Kidney (tissue), 14 donors: ENCODE measurements around the gene ASMTL. TPM values are rescaled to one million over a fixed set of nuclear protein-coding genes. Genes with fewer than 3 reads are reported as not detected.

Experiments used
- DNase-seq, 5 donors: peaks; one replicate each; pipeline ENCODE4 v3.0.0-alpha.2; 2013 to 2020
- FAIRE-seq: peaks from 2 replicates; lab custom pipeline; 2012; peaks lifted over from hg19 to GRCh38; lab: Jason Lieb, UNC
- H3K27ac ChIP-seq, 2 donors: one replicate each; pipeline ENCODE4 v1.7.0; 2013; ENCODE audit warnings: low read depth in 2 of 2, low read length in 2 of 2, inconsistent platforms in 1 of 2
- H3K27me3 ChIP-seq: one replicate; pipeline ENCODE4 v1.7.1; 2013; ENCODE audit warnings: low read length, inconsistent platforms; ENCODE audit not compliant: control insufficient read depth, insufficient read depth
- H3K36me3 ChIP-seq, 3 donors: one replicate each; pipeline versions ENCODE4 v1.7.0 to v1.7.1; 2013; ENCODE audit warnings: low read length in 3 of 3, control low read depth in 1 of 3, inconsistent platforms in 1 of 3; ENCODE audit not compliant: insufficient read depth in 3 of 3, control insufficient read depth in 2 of 3
- H3K4me1 ChIP-seq, 3 donors: one replicate each; pipeline versions ENCODE4 v1.7.0 to v1.7.1; 2013; ENCODE audit warnings: low read length in 3 of 3, inconsistent platforms in 1 of 3, low read depth in 1 of 3; ENCODE audit not compliant: control insufficient read depth in 2 of 3, insufficient read depth in 2 of 3
- H3K4me3 ChIP-seq, 3 donors: one replicate each; pipeline versions ENCODE4 v1.7.0 to v1.8.1; 2013; ENCODE audit warnings: low read length in 3 of 3, control low read depth in 1 of 3, inconsistent platforms in 1 of 3
- H3K9ac ChIP-seq, 3 donors: one replicate each; pipeline versions ENCODE4 v1.7.0 to v1.7.1; 2013; ENCODE audit warnings: low read length in 3 of 3, control low read depth in 1 of 3, inconsistent platforms in 1 of 3
- H3K9me3 ChIP-seq, 3 donors: one replicate each; pipeline versions ENCODE4 v1.7.0 to v1.7.1; 2013; ENCODE audit warnings: low read length in 3 of 3, control low read depth in 1 of 3, inconsistent platforms in 1 of 3; ENCODE audit not compliant: control insufficient read depth in 2 of 3, insufficient read depth in 1 of 3
- CTCF ChIP-seq: IDR thresholded peaks from 3 replicates; pipeline ENCODE4 v1.5.1; 2012; ENCODE audit warnings: mild to moderate bottlenecking, moderate library complexity, borderline replicate concordance; ENCODE audit not compliant: insufficient read depth; ENCODE audit errors: extremely low read depth
- intact Hi-C: fragments of 100-400 bp; cut with DNase I; formaldehyde crosslinking; loops from one replicate; pipeline ENCODE4 v1.11.1; 2022
- polyA plus RNA-seq: library from polyadenylated mRNA; stranded (reverse); fragments of 350-450 nt; fragmentation: Illumina TruSeq; extraction: RNeasy Lipid Tissue Mini Kit (QIAGEN cat#74804); gene quantifications from one replicate; pipeline ENCODE4 v1.2.3, GENCODE V29; 2014; ENCODE audit warnings: low read depth, low replicate concordance; ENCODE audit not compliant: insufficient read depth
- total RNA-seq: library from RNA; stranded (reverse); fragmentation: NEBNext Ultra II Directional; extraction: Animal tissue kit (Norgen Biotek cat#: 25700); gene quantifications from one replicate; pipeline ENCODE4 v1.2.1, GENCODE V29; 2021
- donor health status: control.
- donor health status: control.
- donor health status: control.
- donor health status: control.
- donor health status: control.
- donor health status: DM: yes; HTN: yes; CAD: no.
- donor health status: Normal renal cell carcinoma (clear cell type).

Gene ASMTL
- total and polyA plus RNA-seq, 2 donors from 2014 or later: 29.9 to 33.3 TPM

GRCh38 chrX:1397001-1397400 is 55.7 kb downstream of the ASMTL start:
- intact Hi-C loops: loop anchor here (10.0 kb wide), 1 partner anchor 48 kb away; no protein-coding TSS in a partner anchor
- H3K9ac ChIP-seq: no peak overlapping the region
- H3K4me3 ChIP-seq: no peak overlapping the region
- no peaks in the 10 kb centered on the region for H3K9me3 ChIP-seq
- no peak for TF ChIP-seq CTCF
- FAIRE-seq: no peak
- peaks cover 0 to 3% (median 2%) of the 10 kb centered on the region in 3 donors for H3K36me3 ChIP-seq
- peak in 2 of 5 donors; percentile 44 to 55 for DNase-seq
- H3K27ac ChIP-seq: no peak overlapping the region
- H3K27me3 ChIP-seq: no peaks in the 10 kb centered on the region
- H3K4me1 ChIP-seq: no peaks in the 10 kb centered on the region

GRCh38 chrX:1395646-1396216 is 57.0 kb downstream of the ASMTL start:
- H3K9me3 ChIP-seq: no peaks in the 10 kb centered on the region
- no peak for FAIRE-seq

GRCh38 chrX:1394731-1395501 is 57.8 kb downstream of the ASMTL start:
- no peak overlapping the region for H3K9ac ChIP-seq
- peaks cover 0 to 6% (median 4%) of the 10 kb centered on the region in 3 donors for H3K4me1 ChIP-seq
- TF ChIP-seq CTCF: no peak
- H3K27ac ChIP-seq: peak overlapping the region; percentile 58 to 89
- H3K27me3 ChIP-seq: no peaks in the 10 kb centered on the region
- H3K4me3 ChIP-seq: peak overlapping the region in 1 of 3 donors; percentile 26
- intact Hi-C loops: loop anchor here (10.0 kb wide), 1 partner anchor 50 kb away; no protein-coding TSS in a partner anchor
- peak in 4 of 5 donors; percentile 44 to 82 (median 60) for DNase-seq
- H3K36me3 ChIP-seq: peaks cover 0 to 8% (median 0%) of the 10 kb centered on the region in 3 donors
- H3K9me3 ChIP-seq: no peaks in the 10 kb centered on the region
- FAIRE-seq: no peak

More at GRCh38 chrX:1395646-1396216, 57.0 kb downstream of the ASMTL start:
- Histone ChIP-seq H3K4me1 (peaks cover 0 to 3% (median 1%) of the 10 kb centered on the region in 3 donors), H3K27ac (no peak overlapping the region), H3K4me3 (peak overlapping the region in 1 of 3 donors; percentile 26), H3K9ac (no peak overlapping the region), H3K36me3 (peaks cover 0 to 8% (median 2%) of the 10 kb centered on the region in 3 donors), H3K27me3 (no peaks in the 10 kb centered on the region)
- no peak for TF ChIP-seq CTCF
- peak in 2 of 5 donors; percentile 9 to 13 for DNase-seq
- intact Hi-C loops: loop anchor here (10.0 kb wide), 1 partner anchor 49 kb away; no protein-coding TSS in a partner anchor
